ENCODE data around the gene B4GALT3. TPM values are rescaled to one million over a fixed set of nuclear protein-coding genes. Genes with fewer than 3 reads are reported as not detected.
A peak's percentile ranks its signal among the peaks of the same experiment; 100 is the strongest.

B4GALT3 gene
- total and polyA plus RNA-seq, 2 of the 4 experiments (the other 2 are of a cell fraction): 19.9 to 36.0 TPM

DNA sequence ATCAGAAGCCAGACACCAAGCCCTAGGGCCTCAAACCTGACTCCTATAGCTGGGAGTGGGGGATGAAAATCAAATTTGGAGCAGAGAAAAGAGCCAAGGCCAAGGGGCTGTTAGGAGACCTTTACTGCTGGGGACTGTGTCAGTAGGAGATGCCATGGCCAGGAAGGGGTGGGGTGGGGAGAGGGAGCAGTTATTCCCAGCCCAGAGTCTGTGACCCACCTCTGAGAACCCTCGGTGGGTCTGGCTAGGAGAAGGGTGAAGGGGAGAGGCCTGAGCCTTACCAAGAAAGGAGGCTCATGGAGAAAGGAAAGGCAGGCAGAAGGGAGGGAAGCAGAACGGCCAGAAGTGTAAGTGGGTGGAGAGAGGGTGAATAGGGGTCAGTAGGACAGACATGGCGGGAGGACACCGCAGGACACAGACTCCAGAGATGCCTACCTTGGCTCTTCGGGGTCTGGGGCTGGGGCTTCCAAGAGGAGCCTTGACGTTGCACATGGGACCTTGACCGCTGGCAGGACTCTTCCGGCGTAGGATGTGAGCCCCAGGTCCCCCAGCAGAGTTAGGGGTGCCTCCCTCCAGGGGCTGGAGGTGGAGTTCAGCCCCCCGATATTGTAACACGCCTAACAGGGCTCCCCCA, 20.4 kb upstream of the B4GALT3 start:
- no peaks in the 10 kb centered on the region for H3K27me3 ChIP-seq (ENCODE audit: control insufficient read depth, insufficient read depth, low read length)
- H3K9me1 ChIP-seq (ENCODE audit: insufficient read depth, low read length): peaks cover 17% of the 10 kb centered on the region
- H3K27ac ChIP-seq (ENCODE audit: insufficient read depth, low read length): peak overlapping the region; percentile 71; the same call in 1 of the 2 replicates
- ChIA-PET CTCF (no interaction called here), POLR2A (ENCODE audit: unreplicated experiment) (no interaction called here)
- no peaks in the 10 kb centered on the region for H4K20me1 ChIP-seq (ENCODE audit: insufficient read depth, low read length)
- H3K4ac ChIP-seq (ENCODE audit: low read depth, low read length): peak overlapping the region; percentile 88
- H3K14ac ChIP-seq (replicated peaks; ENCODE audit: low read depth, low read length): peak overlapping the region; percentile 88
- H4K5ac ChIP-seq (ENCODE audit: low read depth, low read length): peak overlapping the region; percentile 43
- no peak overlapping the region for H3K4me3 ChIP-seq (ENCODE audit: insufficient read depth, low read depth, low read length)
- intact Hi-C loops (cut with micrococcal nuclease): no loop called here
- dilution Hi-C loops (cut with HindIII; ENCODE audit: low sequenced_read_pairs, unreplicated experiment): no loop called here
- no TSS peak for BruUV-seq (replicated peaks)
- DNase-seq: no peak
- H2AK5ac ChIP-seq (ENCODE audit: low read depth, low read length): peak overlapping the region; percentile 43; the same call in 1 of the 2 replicates
- H3K9me3 ChIP-seq (ENCODE audit: control insufficient read depth, insufficient read depth, low read length): no peaks in the 10 kb centered on the region
- peak overlapping the region; percentile 41; the same call in 1 of the 2 replicates for H2BK120ac ChIP-seq (ENCODE audit: low read depth, low read length)
- WGBS, 2 experiments (ENCODE audit: extremely low coverage in 2 of 2, insufficient read length in 1 of 2): 69% methylated on average over 7 of the region's 11 CpGs; no CpG with 5 or more reads in 1 of the 2 experiments
- H3K9ac ChIP-seq (ENCODE audit: low read depth, low read length): peak overlapping the region; percentile 33
- H2AK9ac ChIP-seq (replicated peaks; ENCODE audit: low read depth, low read length, poor library complexity): peak overlapping the region; percentile 92
- H3K18ac ChIP-seq (ENCODE audit: low read depth, low read length): peak overlapping the region; percentile 26; the same call in 1 of the 2 replicates
- H3K4me2 ChIP-seq (ENCODE audit: low read depth, low read length): peak overlapping the region; percentile 70
- peaks cover 4 to 5% of the 10 kb centered on the region in 2 experiments for H3K79me1 ChIP-seq (ENCODE audit: low read depth in 1 of 2, low read length in 2 of 2)
- peak overlapping the region; percentile 76 for H4K91ac ChIP-seq (ENCODE audit: insufficient read depth, low read depth, low read length)
- in situ Hi-C loops (cut with MboI; ENCODE audit: low sequenced_read_pairs): no loop called here
- no peak for ATAC-seq (ENCODE audit: low read depth)
- H4K8ac ChIP-seq (ENCODE audit: low read depth in 2 of 2, low read length in 2 of 2): peak overlapping the region; percentile 96
- H2BK5ac ChIP-seq (ENCODE audit: low read depth, low read length, poor library complexity, severe bottlenecking): peak overlapping the region; percentile 44
- peak overlapping the region; percentile 94 for H2AFZ ChIP-seq (replicated peaks; ENCODE audit: low read length, poor library complexity)
- H2BK15ac ChIP-seq (ENCODE audit: low read depth, low read length): 0 out of 3 replicates have a peak overlapping the region, but pooled peaks have one; percentile 49
- TF ChIP-seq FOS (IDR thresholded peaks at IDR 0.05; ENCODE audit: low read depth, low read length) (no peak), RFX5 (IDR thresholded peaks at IDR 0.05; ENCODE audit: low read depth, low read length) (no peak), RAD21 (IDR thresholded peaks at IDR 0.05; ENCODE audit: low read length) (no peak), SMC3 (IDR thresholded peaks at IDR 0.05; ENCODE audit: low read depth, low read length) (no peak), MAFK (IDR thresholded peaks at IDR 0.05; ENCODE audit: low read depth, low read length) (no peak), MAZ (IDR thresholded peaks at IDR 0.05; ENCODE audit: borderline replicate concordance, low read depth, low read length) (no peak), MXI1 (IDR thresholded peaks at IDR 0.05; ENCODE audit: borderline replicate concordance, low read depth, low read length) (no peak)
- TF ChIP-seq, protein P1, sequence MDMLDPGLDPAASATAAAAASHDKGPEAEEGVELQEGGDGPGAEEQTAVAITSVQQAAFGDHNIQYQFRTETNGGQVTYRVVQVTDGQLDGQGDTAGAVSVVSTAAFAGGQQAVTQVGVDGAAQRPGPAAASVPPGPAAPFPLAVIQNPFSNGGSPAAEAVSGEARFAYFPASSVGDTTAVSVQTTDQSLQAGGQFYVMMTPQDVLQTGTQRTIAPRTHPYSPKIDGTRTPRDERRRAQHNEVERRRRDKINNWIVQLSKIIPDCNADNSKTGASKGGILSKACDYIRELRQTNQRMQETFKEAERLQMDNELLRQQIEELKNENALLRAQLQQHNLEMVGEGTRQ (IDR thresholded peaks at IDR 0.05; ENCODE audit: low read depth, low read length): no peak
- peaks cover 31% of the 10 kb centered on the region for H3K4me1 ChIP-seq (ENCODE audit: control insufficient read depth, insufficient read depth, low read length)
- H3K36me3 ChIP-seq (ENCODE audit: control insufficient read depth, insufficient read depth, low read length): no peaks in the 10 kb centered on the region
- H3K23ac ChIP-seq (ENCODE audit: low read depth, low read length): 0 out of 2 replicates have a peak overlapping the region, but pooled peaks have one; percentile 76
- H2BK20ac ChIP-seq (ENCODE audit: low read depth, low read length): peak overlapping the region; percentile 29; the same call in 1 of the 2 replicates
- no peak overlapping the region for H3K56ac ChIP-seq (ENCODE audit: extremely low read depth, insufficient read depth, low read length)

Data from IMR-90 (cell line).